Measurements from ENCODE around the gene ICAM4. TPM values are rescaled to one million over a fixed set of nuclear protein-coding genes. Genes with fewer than 3 reads are reported as not detected.
"Not testable (repeated sequence)": the region's sequence is repeated elsewhere in the genome, so short reads cannot be mapped to it uniquely, and the experiment has no call there.

Gene ICAM4
- polyA plus RNA-seq, 4 donors, result 0.17 to 0.57 (median 0.46) TPM

- DNase-seq (ENCODE audit: low read depth in 4 of 4, low spot score in 3 of 4), result peak; percentile 76 to 81 (median 76)
Observed at GRCh38 chr19:10334588-10335351, 48.0 kb downstream of the ICAM4 start.

- DNase-seq (ENCODE audit: low read depth in 4 of 4, low spot score in 3 of 4), result no peak
Observed at GRCh38 chr19:10335352-10335985, 48.7 kb downstream of the ICAM4 start.

GRCh38 chr19:10336725-10337124 is 50.0 kb downstream of the ICAM4 start:
- DNase-seq (ENCODE audit: low read depth in 4 of 4, low spot score in 3 of 4), result not testable (repeated sequence)

Other genes with a start within 250 kb of the ICAM4 start
- gene SHFL, start 200.6 kb upstream of the ICAM4 start, polyA plus RNA-seq (ENCODE audit: insufficient read length in 4 of 4), result 10 to 100 TPM; 24.6 to 28.9 (median 26.1) TPM
- 1 to 10 TPM; 2.3 to 4.8 (median 2.9) TPM for gene ANGPTL6, start 184.3 kb upstream of the ICAM4 start, polyA plus RNA-seq (ENCODE audit: insufficient read length in 4 of 4)
- 10 to 100 TPM; 28.6 to 36.4 (median 32.1) TPM for gene PPAN, start 180.6 kb upstream of the ICAM4 start, polyA plus RNA-seq (ENCODE audit: insufficient read length in 4 of 4)
- 10 to 100 TPM; 10.4 to 13.9 (median 12.2) TPM for gene P2RY11, start 175.3 kb upstream of the ICAM4 start, polyA plus RNA-seq (ENCODE audit: insufficient read length in 4 of 4)
- gene EIF3G, start 167.1 kb upstream of the ICAM4 start, polyA plus RNA-seq (ENCODE audit: insufficient read length in 4 of 4), result 100 to 1,000 TPM; 188 to 215 (median 195) TPM
- 100 to 1,000 TPM in 3 of 4 donors, 10 to 100 TPM in 1; 89.1 to 111 (median 105) TPM for gene DNMT1, start 92.0 kb upstream of the ICAM4 start, polyA plus RNA-seq (ENCODE audit: insufficient read length in 4 of 4)
- gene S1PR2, start 55.6 kb upstream of the ICAM4 start, polyA plus RNA-seq (ENCODE audit: insufficient read length in 4 of 4), result 10 to 100 TPM; 11.1 to 12.5 (median 11.8) TPM
- 10 to 100 TPM; 38.3 to 57.4 (median 39.5) TPM for gene MRPL4, start 34.7 kb upstream of the ICAM4 start, polyA plus RNA-seq (ENCODE audit: insufficient read length in 4 of 4)
- 1 to 10 TPM; 6.1 to 7.5 (median 6.6) TPM for gene ICAM1, start 15.8 kb upstream of the ICAM4 start, polyA plus RNA-seq (ENCODE audit: insufficient read length in 4 of 4)
- gene ICAM5, start 3.0 kb downstream of the ICAM4 start, polyA plus RNA-seq (ENCODE audit: insufficient read length in 4 of 4), result under 1 TPM; 0.10 to 0.38 (median 0.14) TPM
- 1 to 10 TPM; 4.0 to 6.8 (median 5.1) TPM for gene ZGLP1, start 22.9 kb downstream of the ICAM4 start, polyA plus RNA-seq (ENCODE audit: insufficient read length in 4 of 4)
- 10 to 100 TPM; 18.6 to 25.9 (median 20.7) TPM for gene FDX2, start 29.1 kb downstream of the ICAM4 start, polyA plus RNA-seq (ENCODE audit: insufficient read length in 4 of 4)
- gene RAVER1, start 46.6 kb downstream of the ICAM4 start, polyA plus RNA-seq (ENCODE audit: insufficient read length in 4 of 4), result 10 to 100 TPM; 27.3 to 40.6 (median 31.2) TPM
- gene ICAM3, start 52.7 kb downstream of the ICAM4 start, polyA plus RNA-seq (ENCODE audit: insufficient read length in 4 of 4), result 10 to 100 TPM in 1 of 4 donors, 1 to 10 TPM in 3; 7.8 to 11.3 (median 8.9) TPM
- gene TYK2, start 93.6 kb downstream of the ICAM4 start, polyA plus RNA-seq (ENCODE audit: insufficient read length in 4 of 4), result 100 to 1,000 TPM; 103 to 130 (median 109) TPM
- gene CDC37, start 116.6 kb downstream of the ICAM4 start, polyA plus RNA-seq (ENCODE audit: insufficient read length in 4 of 4), result 100 to 1,000 TPM; 135 to 170 (median 137) TPM
- gene PDE4A, start 133.6 kb downstream of the ICAM4 start, polyA plus RNA-seq (ENCODE audit: insufficient read length in 4 of 4), result 1 to 10 TPM; 1.7 to 3.4 (median 2.7) TPM
- 10 to 100 TPM; 70.0 to 86.6 (median 79.0) TPM for gene KEAP1, start 216.4 kb downstream of the ICAM4 start, polyA plus RNA-seq (ENCODE audit: insufficient read length in 4 of 4)
- 1 to 10 TPM; 1.6 to 2.0 (median 1.6) TPM for gene S1PR5, start 230.5 kb downstream of the ICAM4 start, polyA plus RNA-seq (ENCODE audit: insufficient read length in 4 of 4)